GM12878 (cell line): Measurements from ENCODE around the gene HS3ST2. TPM values are rescaled to one million over a fixed set of nuclear protein-coding genes. Genes with fewer than 3 reads are reported as not detected.

Experiments used
- ATAC-seq: fragments of 200-7000 bp; cut with Tn5 transposase; 3 replicates; pipeline ENCODE4 v1.9.1; 2020; ENCODE audit warnings: mild to moderate bottlenecking, moderate library complexity
- BruUV-seq: library from RNA; stranded (reverse); fragments of 400-500 nt; replicated peaks from 2 replicates; lab custom pipeline; 2021; lab: Mats Ljungman, UMichigan
- CTCF ChIA-PET: fragments of 300-600 bp; sonication (Branson Sonifier 250); formaldehyde crosslinking; extraction: SDS; loops from one replicate; lab custom pipeline; 2021; ENCODE audit warnings: inconsistent platforms; lab: Yijun Ruan, JAX
- POLR2A ChIA-PET: fragments of 350-600 bp; formaldehyde crosslinking; extraction: SDS; loops from one replicate; lab custom pipeline; 2021; ENCODE audit warnings: inconsistent platforms; lab: Charles Lee
- RAD21 ChIA-PET: fragments of 300-600 bp; sonication (Branson Sonifier 250); formaldehyde crosslinking; loops from one replicate; lab custom pipeline; 2023; ENCODE audit warnings: antibody characterized with exemption; ENCODE audit not compliant: unreplicated experiment; lab: Charles Lee
- SMC1A ChIA-PET: fragments of 300-600 bp; sonication (Branson Sonifier 250); formaldehyde crosslinking; loops from one replicate; lab custom pipeline; 2023; ENCODE audit not compliant: unreplicated experiment, uncharacterized antibody; lab: Charles Lee
- DNase-seq: peaks from one replicate; pipeline ENCODE4 v3.0.0-alpha.2; 2011; ENCODE audit warnings: low read depth, low spot score
- FAIRE-seq: peaks from 3 replicates; lab custom pipeline; 2011; peaks lifted over from hg19 to GRCh38; lab: Jason Lieb, UNC
- H2AFZ ChIP-seq: 2 replicates; pipeline ENCODE4 v1.6.0; 2011; ENCODE audit warnings: low read depth, low read length, control low read depth; ENCODE audit not compliant: control insufficient read depth
- H3K27ac ChIP-seq: 2 replicates; pipeline ENCODE4 v1.5.1; 2011; ENCODE audit warnings: control low read depth; ENCODE audit not compliant: control insufficient read depth, insufficient read depth
- H3K27me3 ChIP-seq, 2 experiments: replicated peaks in 1 of 2; 2 replicates each; pipeline versions ENCODE4 v1.6.0 to v1.6.1; 2011; ENCODE audit warnings: low read length in 1 of 2; ENCODE audit not compliant: control insufficient read depth in 2 of 2, insufficient read depth in 2 of 2
- H3K36me3 ChIP-seq, 2 experiments: 2 replicates each; pipeline ENCODE4 v1.5.1; 2011; ENCODE audit warnings: low read length in 1 of 2; ENCODE audit not compliant: control insufficient read depth in 2 of 2, insufficient read depth in 2 of 2
- H3K4me1 ChIP-seq: 2 replicates; pipeline ENCODE4 v1.6.1; 2011; ENCODE audit warnings: mild to moderate bottlenecking, low read length, moderate library complexity, mixed read lengths; ENCODE audit not compliant: control insufficient read depth, insufficient read depth
- H3K4me2 ChIP-seq: 2 replicates; pipeline ENCODE4 v1.6.0; 2011; ENCODE audit warnings: control low read depth; ENCODE audit not compliant: control insufficient read depth, insufficient read depth
- H3K4me3 ChIP-seq: fragments of 200-600 bp; sonication (generic); 2 replicates; pipeline ENCODE4 v1.5.1; 2016
- H3K79me2 ChIP-seq: 2 replicates; pipeline ENCODE4 v1.6.0; 2011; ENCODE audit warnings: low read length; ENCODE audit not compliant: control insufficient read depth, insufficient read depth
- H3K9ac ChIP-seq: 2 replicates; pipeline ENCODE4 v1.8.0; 2011; ENCODE audit warnings: low read length, control low read depth, mixed read lengths; ENCODE audit not compliant: control insufficient read depth, insufficient read depth
- H3K9me3 ChIP-seq: replicated peaks from 3 replicates; pipeline ENCODE4 v1.5.1; 2011; ENCODE audit warnings: mild to moderate bottlenecking, low read length; ENCODE audit not compliant: control insufficient read depth, insufficient read depth
- H4K20me1 ChIP-seq: 2 replicates; pipeline ENCODE4 v1.6.0; 2011; ENCODE audit not compliant: control insufficient read depth, insufficient read depth
- BACH1 ChIP-seq: fragments of 450-650 bp; IDR thresholded peaks from 2 replicates; pipeline ENCODE4 v1.6.1; 2017; ENCODE audit warnings: mild to moderate bottlenecking, borderline replicate concordance
- BHLHE40 ChIP-seq, 2 experiments: fragments of 450-650 bp in 1 of 2; IDR thresholded peaks; 2 replicates each; pipeline ENCODE4 v1.6.1; 2011 to 2017; ENCODE audit warnings: low read depth in 2 of 2, borderline replicate concordance in 1 of 2, improper control_type of control experiment in 1 of 2, low read length in 1 of 2, mild to moderate bottlenecking in 1 of 2
- CBX3 ChIP-seq: fragments of 200-600 bp; sonication (generic); IDR thresholded peaks from 2 replicates; pipeline ENCODE4 v1.6.1; 2016; ENCODE audit warnings: low read depth, borderline replicate concordance
- CREM ChIP-seq: IDR thresholded peaks from 2 replicates; pipeline ENCODE4 v1.6.1; 2014; ENCODE audit warnings: antibody characterized with exemption, low read depth
- IKZF1 ChIP-seq: fragments of 450-650 bp; conservative IDR thresholded peaks from 2 replicates; pipeline ENCODE4 v1.6.1; 2017; ENCODE audit warnings: antibody characterized with exemption, mild to moderate bottlenecking
- JUNB ChIP-seq: IDR thresholded peaks from 2 replicates; pipeline ENCODE4 v1.6.1; 2016; ENCODE audit warnings: antibody characterized with exemption, mild to moderate bottlenecking
- MTA3 ChIP-seq: IDR thresholded peaks from 2 replicates; pipeline ENCODE4 v1.6.1; 2012; ENCODE audit warnings: low read length, inconsistent platforms, borderline replicate concordance
- RBBP5 ChIP-seq: fragments of 200-600 bp; sonication (generic); conservative IDR thresholded peaks from 2 replicates; pipeline ENCODE4 v1.6.1; 2016
- SRF ChIP-seq, 2 experiments: IDR thresholded peaks; 2 replicates each; pipeline ENCODE4 v1.6.1; 2011; ENCODE audit warnings: low read depth in 2 of 2, low read length in 2 of 2, mild to moderate bottlenecking in 1 of 2, moderate library complexity in 1 of 2
- YBX1 ChIP-seq: fragments of 450-650 bp; IDR thresholded peaks from 2 replicates; pipeline ENCODE4 v1.6.1; 2016; ENCODE audit warnings: antibody characterized with exemption
- WGBS: methylation state at CpG from one replicate; pipeline ENCODE4 v1.1.6; 2016; ENCODE audit warnings: low lambda C conversion rate; ENCODE audit not compliant: insufficient replicate concordance, insufficient coverage; ENCODE audit errors: missing lambda C conversion rate; 5-methylcytosine and 5-hydroxymethylcytosine counted together
- in situ Hi-C: fragments of 300-500 bp; cut with MboI; formaldehyde crosslinking; loops from 9 replicates; pipeline ENCODE4 v1.14.3; 2018; ENCODE audit warnings: mixed read lengths
- intact Hi-C: fragments of 100-400 bp; cut with micrococcal nuclease; formaldehyde crosslinking; loops from one replicate; pipeline ENCODE4 v1.14.2; 2022; ENCODE audit not compliant: unreplicated experiment
- polyA plus RNA-seq, 11 experiments: library from polyadenylated mRNA; depleted of rRNA in 4 of 11; unstranded in 6 of 11; stranded (reverse) in 5 of 11; fragments of >200 nt; fragmentation: Nextera tagmentation in 4 of 11; fragmentation: Illumina TruSeq in 1 of 11; extraction: Ambion mirVana in 4 of 11; extraction: Trizol in 1 of 11; gene quantifications; 1 replicate in 1 of 11; 2 replicates in 10 of 11; pipeline versions ENCODE4 v1.2.1 to v1.2.3, GENCODE V29; 2011 to 2016; ENCODE audit warnings: inconsistent platforms in 2 of 11, missing spikeins in 2 of 11, low read depth in 1 of 11
- total RNA-seq, 4 experiments: library from RNA; depleted of rRNA in 3 of 4; stranded (reverse); fragments of >200 nt in 3 of 4; fragmentation: Illumina TruSeq in 1 of 4; extraction: Trizol in 1 of 4; gene quantifications; 2 replicates each; pipeline versions ENCODE4 v1.2.1 to v1.2.3, GENCODE V29; 2013 to 2021
- TF ChIP-seq, protein P1 (sequence below): fragments of 450-650 bp; IDR thresholded peaks from 2 replicates; pipeline ENCODE4 v1.6.1; 2016; ENCODE audit warnings: mild to moderate bottlenecking, moderate library complexity, borderline replicate concordance
- TF ChIP-seq, protein P2 (sequence below): fragments of 450-650 bp; IDR thresholded peaks from 2 replicates; pipeline ENCODE4 v1.6.1; 2018; ENCODE audit warnings: mild to moderate bottlenecking, low read depth, moderate library complexity; ENCODE audit not compliant: partially characterized antibody
- TF ChIP-seq, protein P3 (sequence below): fragments of 150-350 bp; IDR thresholded peaks from 2 replicates; pipeline ENCODE4 v1.6.1; 2014; ENCODE audit warnings: mild to moderate bottlenecking, low read depth, low read length
- TF ChIP-seq, protein P4 (sequence below), 3 experiments: IDR thresholded peaks in 2 of 3; conservative IDR thresholded peaks in 1 of 3; 2 replicates each; pipeline ENCODE4 v1.5.1; 2011; ENCODE audit warnings: low read depth in 3 of 3, low read length in 3 of 3, mild to moderate bottlenecking in 3 of 3, control low read depth in 2 of 3, moderate library complexity in 2 of 3, inconsistent platforms in 1 of 3, mixed read lengths in 1 of 3; ENCODE audit not compliant: control insufficient read depth in 2 of 3, insufficient read depth in 1 of 3; ENCODE audit errors: extremely low read depth in 1 of 3

HS3ST2 gene
- total and polyA plus RNA-seq, 10 of the 15 experiments (the other 5 are each of a cell fraction or from before 2014, with no cell fraction given) = not detected

DNA sequence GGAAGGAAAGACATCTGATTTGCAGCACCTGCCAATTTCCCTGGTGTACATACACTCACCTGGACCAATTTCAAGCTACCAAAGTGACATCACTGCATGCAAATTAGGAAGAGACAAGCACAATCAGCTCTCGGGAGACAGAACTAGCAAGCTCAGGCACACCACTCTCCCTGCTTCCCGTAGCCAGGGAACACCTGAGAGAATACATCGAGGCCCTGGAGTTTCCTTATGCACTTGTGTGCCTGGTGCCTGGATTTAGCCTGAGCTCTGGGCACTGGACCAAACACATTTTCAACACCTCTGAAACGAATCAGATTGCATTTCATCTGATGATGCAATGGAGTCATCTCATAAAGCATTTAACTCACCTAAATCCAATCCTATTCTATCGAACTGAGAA, 110.5 kb downstream of the HS3ST2 start:
- H3K9ac ChIP-seq = no peak overlapping the region
- RAD21 ChIA-PET = no interaction called here
- TF ChIP-seq, protein P1, sequence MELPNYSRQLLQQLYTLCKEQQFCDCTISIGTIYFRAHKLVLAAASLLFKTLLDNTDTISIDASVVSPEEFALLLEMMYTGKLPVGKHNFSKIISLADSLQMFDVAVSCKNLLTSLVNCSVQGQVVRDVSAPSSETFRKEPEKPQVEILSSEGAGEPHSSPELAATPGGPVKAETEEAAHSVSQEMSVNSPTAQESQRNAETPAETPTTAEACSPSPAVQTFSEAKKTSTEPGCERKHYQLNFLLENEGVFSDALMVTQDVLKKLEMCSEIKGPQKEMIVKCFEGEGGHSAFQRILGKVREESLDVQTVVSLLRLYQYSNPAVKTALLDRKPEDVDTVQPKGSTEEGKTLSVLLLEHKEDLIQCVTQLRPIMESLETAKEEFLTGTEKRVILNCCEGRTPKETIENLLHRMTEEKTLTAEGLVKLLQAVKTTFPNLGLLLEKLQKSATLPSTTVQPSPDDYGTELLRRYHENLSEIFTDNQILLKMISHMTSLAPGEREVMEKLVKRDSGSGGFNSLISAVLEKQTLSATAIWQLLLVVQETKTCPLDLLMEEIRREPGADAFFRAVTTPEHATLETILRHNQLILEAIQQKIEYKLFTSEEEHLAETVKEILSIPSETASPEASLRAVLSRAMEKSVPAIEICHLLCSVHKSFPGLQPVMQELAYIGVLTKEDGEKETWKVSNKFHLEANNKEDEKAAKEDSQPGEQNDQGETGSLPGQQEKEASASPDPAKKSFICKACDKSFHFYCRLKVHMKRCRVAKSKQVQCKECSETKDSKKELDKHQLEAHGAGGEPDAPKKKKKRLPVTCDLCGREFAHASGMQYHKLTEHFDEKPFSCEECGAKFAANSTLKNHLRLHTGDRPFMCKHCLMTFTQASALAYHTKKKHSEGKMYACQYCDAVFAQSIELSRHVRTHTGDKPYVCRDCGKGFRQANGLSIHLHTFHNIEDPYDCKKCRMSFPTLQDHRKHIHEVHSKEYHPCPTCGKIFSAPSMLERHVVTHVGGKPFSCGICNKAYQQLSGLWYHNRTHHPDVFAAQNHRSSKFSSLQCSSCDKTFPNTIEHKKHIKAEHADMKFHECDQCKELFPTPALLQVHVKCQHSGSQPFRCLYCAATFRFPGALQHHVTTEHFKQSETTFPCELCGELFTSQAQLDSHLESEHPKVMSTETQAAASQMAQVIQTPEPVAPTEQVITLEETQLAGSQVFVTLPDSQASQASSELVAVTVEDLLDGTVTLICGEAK = no peak
- TF ChIP-seq SRF (IDR thresholded peaks at IDR 0.05; ENCODE audit: low read depth in 2 of 2, low read length in 2 of 2) (no peak), JUNB (no peak), MTA3 (no peak), CBX3 (no peak), BACH1 (no peak), IKZF1 (no peak), YBX1 (no peak), CREM (no peak), RBBP5 (no peak), BHLHE40 (IDR thresholded peaks at IDR 0.05; ENCODE audit: borderline replicate concordance in 1 of 2, low read depth in 2 of 2, low read length in 1 of 2) (no peak)
- TF ChIP-seq, protein P2, sequence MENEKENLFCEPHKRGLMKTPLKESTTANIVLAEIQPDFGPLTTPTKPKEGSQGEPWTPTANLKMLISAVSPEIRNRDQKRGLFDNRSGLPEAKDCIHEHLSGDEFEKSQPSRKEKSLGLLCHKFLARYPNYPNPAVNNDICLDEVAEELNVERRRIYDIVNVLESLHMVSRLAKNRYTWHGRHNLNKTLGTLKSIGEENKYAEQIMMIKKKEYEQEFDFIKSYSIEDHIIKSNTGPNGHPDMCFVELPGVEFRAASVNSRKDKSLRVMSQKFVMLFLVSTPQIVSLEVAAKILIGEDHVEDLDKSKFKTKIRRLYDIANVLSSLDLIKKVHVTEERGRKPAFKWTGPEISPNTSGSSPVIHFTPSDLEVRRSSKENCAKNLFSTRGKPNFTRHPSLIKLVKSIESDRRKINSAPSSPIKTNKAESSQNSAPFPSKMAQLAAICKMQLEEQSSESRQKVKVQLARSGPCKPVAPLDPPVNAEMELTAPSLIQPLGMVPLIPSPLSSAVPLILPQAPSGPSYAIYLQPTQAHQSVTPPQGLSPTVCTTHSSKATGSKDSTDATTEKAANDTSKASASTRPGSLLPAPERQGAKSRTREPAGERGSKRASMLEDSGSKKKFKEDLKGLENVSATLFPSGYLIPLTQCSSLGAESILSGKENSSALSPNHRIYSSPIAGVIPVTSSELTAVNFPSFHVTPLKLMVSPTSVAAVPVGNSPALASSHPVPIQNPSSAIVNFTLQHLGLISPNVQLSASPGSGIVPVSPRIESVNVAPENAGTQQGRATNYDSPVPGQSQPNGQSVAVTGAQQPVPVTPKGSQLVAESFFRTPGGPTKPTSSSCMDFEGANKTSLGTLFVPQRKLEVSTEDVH = no peak
- TF ChIP-seq, protein P3, sequence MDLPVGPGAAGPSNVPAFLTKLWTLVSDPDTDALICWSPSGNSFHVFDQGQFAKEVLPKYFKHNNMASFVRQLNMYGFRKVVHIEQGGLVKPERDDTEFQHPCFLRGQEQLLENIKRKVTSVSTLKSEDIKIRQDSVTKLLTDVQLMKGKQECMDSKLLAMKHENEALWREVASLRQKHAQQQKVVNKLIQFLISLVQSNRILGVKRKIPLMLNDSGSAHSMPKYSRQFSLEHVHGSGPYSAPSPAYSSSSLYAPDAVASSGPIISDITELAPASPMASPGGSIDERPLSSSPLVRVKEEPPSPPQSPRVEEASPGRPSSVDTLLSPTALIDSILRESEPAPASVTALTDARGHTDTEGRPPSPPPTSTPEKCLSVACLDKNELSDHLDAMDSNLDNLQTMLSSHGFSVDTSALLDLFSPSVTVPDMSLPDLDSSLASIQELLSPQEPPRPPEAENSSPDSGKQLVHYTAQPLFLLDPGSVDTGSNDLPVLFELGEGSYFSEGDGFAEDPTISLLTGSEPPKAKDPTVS = no peak
- TF ChIP-seq, protein P4, sequence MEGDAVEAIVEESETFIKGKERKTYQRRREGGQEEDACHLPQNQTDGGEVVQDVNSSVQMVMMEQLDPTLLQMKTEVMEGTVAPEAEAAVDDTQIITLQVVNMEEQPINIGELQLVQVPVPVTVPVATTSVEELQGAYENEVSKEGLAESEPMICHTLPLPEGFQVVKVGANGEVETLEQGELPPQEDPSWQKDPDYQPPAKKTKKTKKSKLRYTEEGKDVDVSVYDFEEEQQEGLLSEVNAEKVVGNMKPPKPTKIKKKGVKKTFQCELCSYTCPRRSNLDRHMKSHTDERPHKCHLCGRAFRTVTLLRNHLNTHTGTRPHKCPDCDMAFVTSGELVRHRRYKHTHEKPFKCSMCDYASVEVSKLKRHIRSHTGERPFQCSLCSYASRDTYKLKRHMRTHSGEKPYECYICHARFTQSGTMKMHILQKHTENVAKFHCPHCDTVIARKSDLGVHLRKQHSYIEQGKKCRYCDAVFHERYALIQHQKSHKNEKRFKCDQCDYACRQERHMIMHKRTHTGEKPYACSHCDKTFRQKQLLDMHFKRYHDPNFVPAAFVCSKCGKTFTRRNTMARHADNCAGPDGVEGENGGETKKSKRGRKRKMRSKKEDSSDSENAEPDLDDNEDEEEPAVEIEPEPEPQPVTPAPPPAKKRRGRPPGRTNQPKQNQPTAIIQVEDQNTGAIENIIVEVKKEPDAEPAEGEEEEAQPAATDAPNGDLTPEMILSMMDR (IDR thresholded peaks at IDR 0.05 in 2 of 3, conservative IDR thresholded peaks at IDR 0.05 in 1 of 3; ENCODE audit: control insufficient read depth in 2 of 3, extremely low read depth in 1 of 3, insufficient read depth in 1 of 3, low read depth in 3 of 3, low read length in 3 of 3) = no peak

More for the DNA sequence above, 110.5 kb downstream of the HS3ST2 start:
- Histone ChIP-seq H3K4me3 (no peak overlapping the region), H3K4me1 (no peaks in the 10 kb centered on the region), H2AFZ (no peak overlapping the region), H3K79me2 (no peaks in the 10 kb centered on the region), H3K9me3 (no peaks in the 10 kb centered on the region), H3K27me3 (no peaks in the 10 kb centered on the region; a peak in 1 of 4 replicates), H4K20me1 (no peaks in the 10 kb centered on the region), H3K27ac (no peak overlapping the region), H3K4me2 (no peak overlapping the region), H3K36me3 (no peaks in the 10 kb centered on the region)
- intact Hi-C loops (no loop called here), in situ Hi-C loops (no loop called here)
- CTCF ChIA-PET = no interaction called here
- no TSS peak for BruUV-seq
- WGBS = 1% methylated on average over 5 of the region's 5 CpGs
- POLR2A ChIA-PET = no interaction called here
- FAIRE-seq (no peak), ATAC-seq (no peak), DNase-seq (no peak)
- SMC1A ChIA-PET = no interaction called here
